Activated T-helper 1 cell treated with anti-CD3 and anti-CD28 coated beads, Interleukin-12 subunit alpha, Interleukin-12 subunit beta, Interleukin-2, Interleukin-4 antibody, amounts not matched to agents 30 ng/mL and 10 ng/mL and 1 ng/mL, durations not matched to agents 14 hours and 24 hours and 36 hours (primary cell): Measurements from ENCODE around the gene METRNL. TPM values are rescaled to one million over a fixed set of nuclear protein-coding genes. Genes with fewer than 3 reads are reported as not detected.

Experiments used
- DNase-seq: peaks from one replicate; pipeline ENCODE4 v3.0.0; 2021; ENCODE audit warnings: low spot score
- H3K27ac Mint-ChIP-seq: one replicate; pipeline ENCODE4 v1.8.0; 2021; ENCODE audit warnings: mild to moderate bottlenecking, mixed read lengths
- H3K27me3 Mint-ChIP-seq: one replicate; pipeline ENCODE4 v1.8.0; 2022; ENCODE audit warnings: mild to moderate bottlenecking, moderate library complexity, mixed read lengths; ENCODE audit not compliant: insufficient read depth
- H3K36me3 Mint-ChIP-seq: one replicate; pipeline ENCODE4 v1.8.0; 2021; ENCODE audit warnings: low read depth, mixed read lengths
- H3K4me1 Mint-ChIP-seq: one replicate; pipeline ENCODE4 v1.8.0; 2021; ENCODE audit warnings: low read depth, mixed read lengths
- H3K4me3 Mint-ChIP-seq: one replicate; pipeline ENCODE4 v1.8.0; 2021; ENCODE audit warnings: mild to moderate bottlenecking, moderate library complexity, mixed read lengths
- H3K9me3 Mint-ChIP-seq: one replicate; pipeline ENCODE4 v1.8.0; 2021; ENCODE audit warnings: mixed read lengths
- intact Hi-C: fragments of 100-400 bp; cut with micrococcal nuclease; formaldehyde crosslinking; loops from one replicate; pipeline ENCODE4 v1.15.1; 2024
- total RNA-seq: library from RNA; stranded (reverse); gene quantifications from 2 replicates; pipeline ENCODE4 v1.2.3, GENCODE V29; 2022

METRNL gene
- total RNA-seq, 1 donor from 2014 or later = 31.1 TPM

DNA sequence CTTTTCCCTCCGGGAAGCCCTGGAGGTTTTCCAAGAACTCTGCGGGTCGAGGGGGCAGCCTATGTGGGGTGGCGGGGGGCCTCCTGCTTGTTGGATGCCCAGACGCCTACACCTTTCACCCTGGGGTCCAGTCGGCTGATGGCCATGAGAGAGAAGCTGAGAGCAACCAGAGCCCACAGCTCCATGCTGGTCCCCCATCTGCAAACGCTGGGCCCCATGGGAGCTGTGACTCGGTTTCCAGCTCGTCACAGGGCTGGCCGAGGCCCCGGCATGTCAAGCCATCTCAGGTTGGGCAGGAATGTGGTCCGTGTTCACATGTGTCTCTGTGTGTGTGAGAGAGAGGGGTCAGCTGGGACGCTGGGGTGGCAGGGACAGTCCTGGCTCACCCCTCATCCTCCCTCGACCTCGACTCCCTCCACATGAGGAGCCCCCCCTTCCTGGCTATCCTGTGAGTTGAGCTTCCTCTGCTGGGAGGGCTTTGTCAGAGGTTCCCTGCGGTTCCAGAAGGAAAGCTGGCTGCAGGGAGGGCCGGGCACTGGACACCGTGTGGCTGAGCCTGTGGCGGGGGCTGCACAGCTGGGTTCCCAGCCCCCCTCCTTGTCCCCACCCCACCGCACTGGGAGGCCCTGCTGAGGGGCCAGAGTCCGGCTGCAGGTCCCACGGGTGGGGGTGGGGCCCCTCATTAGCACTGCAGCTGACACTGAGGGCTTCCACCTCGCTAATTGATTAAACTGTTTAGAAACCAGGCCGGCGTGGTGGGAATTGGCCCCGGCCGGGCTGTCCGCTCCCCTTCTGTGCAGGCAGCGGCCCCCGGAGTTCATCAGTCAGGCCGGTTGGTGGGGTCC lies 19.1 kb downstream of the METRNL start:
- Mint-ChIP-seq H3K9me3 (no peaks in the 10 kb centered on the region), H3K4me3 (no peak overlapping the region), H3K36me3 (peaks cover 2% of the 10 kb centered on the region), H3K27ac (no peak overlapping the region), H3K4me1 (no peaks in the 10 kb centered on the region), H3K27me3 (peaks cover 6% of the 10 kb centered on the region)
- intact Hi-C loops = no loop called here
- DNase-seq = no peak

GRCh38 chr17:83099086-83099555 lies 19.7 kb downstream of the METRNL start:
- intact Hi-C loops = no loop called here
- Mint-ChIP-seq H3K4me3 (no peak overlapping the region), H3K4me1 (no peaks in the 10 kb centered on the region), H3K9me3 (no peaks in the 10 kb centered on the region), H3K36me3 (no peaks in the 10 kb centered on the region), H3K27ac (no peak overlapping the region), H3K27me3 (peaks cover 6% of the 10 kb centered on the region)
- DNase-seq = no peak

- DNase-seq = no peak
- intact Hi-C loops = no loop called here
- Mint-ChIP-seq H3K36me3 (no peaks in the 10 kb centered on the region), H3K27me3 (peaks cover 6% of the 10 kb centered on the region), H3K27ac (no peak overlapping the region), H3K9me3 (no peaks in the 10 kb centered on the region), H3K4me3 (no peak overlapping the region), H3K4me1 (no peaks in the 10 kb centered on the region)
These were observed 20.3 kb downstream of the METRNL start for GRCh38 chr17:83099570-83100181.

GRCh38 chr17:83100220-83100852 lies 20.9 kb downstream of the METRNL start:
- DNase-seq = no peak
- Mint-ChIP-seq H3K4me3 (no peak overlapping the region), H3K4me1 (no peaks in the 10 kb centered on the region), H3K9me3 (no peaks in the 10 kb centered on the region), H3K27ac (no peak overlapping the region), H3K27me3 (peaks cover 6% of the 10 kb centered on the region), H3K36me3 (no peaks in the 10 kb centered on the region)
- intact Hi-C loops = no loop called here

GRCh38 chr17:83100853-83101391 lies 21.5 kb downstream of the METRNL start:
- Mint-ChIP-seq H3K4me1 (no peaks in the 10 kb centered on the region), H3K9me3 (no peaks in the 10 kb centered on the region), H3K4me3 (no peak overlapping the region), H3K27me3 (peaks cover 7% of the 10 kb centered on the region), H3K36me3 (no peaks in the 10 kb centered on the region), H3K27ac (no peak overlapping the region)
- DNase-seq = no peak
- intact Hi-C loops = no loop called here

DNA sequence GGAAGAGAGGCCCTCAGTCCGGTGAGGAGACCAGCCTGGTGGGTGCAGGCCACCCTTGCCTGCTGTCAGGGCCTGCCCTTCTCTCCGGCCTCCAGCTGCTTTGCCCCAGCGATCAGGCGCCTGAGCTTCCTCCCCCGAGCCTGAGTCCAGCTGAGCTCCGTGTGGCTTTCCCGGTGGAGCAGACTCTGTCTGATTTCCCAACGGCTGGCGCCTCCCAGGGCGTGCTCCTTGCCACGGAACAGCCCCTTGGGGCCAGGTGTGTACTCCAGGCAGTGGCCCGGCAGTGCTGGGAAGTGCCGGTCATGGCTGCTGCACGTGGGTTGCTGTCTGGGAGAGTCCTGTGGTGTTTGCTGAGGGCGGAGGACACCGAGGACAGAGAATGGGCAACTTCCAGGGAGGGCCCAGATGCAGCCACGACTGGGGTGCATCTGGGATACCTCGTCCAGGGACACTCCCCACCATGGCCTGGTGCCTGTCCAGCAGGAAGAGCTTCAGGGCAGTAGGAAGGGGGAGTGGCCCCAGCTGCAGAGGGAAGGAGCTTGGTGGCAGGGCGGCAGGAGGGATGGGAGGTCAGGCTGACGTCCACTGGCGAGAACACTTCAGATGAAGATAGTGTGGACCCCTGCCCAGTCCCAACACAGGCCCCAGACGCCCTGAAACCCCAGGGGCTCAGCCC lies 22.5 kb downstream of the METRNL start:
- no peak for DNase-seq
- intact Hi-C loops = no loop called here
- Mint-ChIP-seq H3K36me3 (no peaks in the 10 kb centered on the region), H3K9me3 (no peaks in the 10 kb centered on the region), H3K27me3 (peaks cover 10% of the 10 kb centered on the region), H3K4me1 (no peaks in the 10 kb centered on the region), H3K4me3 (no peak overlapping the region), H3K27ac (no peak overlapping the region)

- Mint-ChIP-seq H3K9me3 (no peaks in the 10 kb centered on the region), H3K4me1 (no peaks in the 10 kb centered on the region), H3K27me3 (peaks cover 12% of the 10 kb centered on the region), H3K36me3 (no peaks in the 10 kb centered on the region), H3K4me3 (no peak overlapping the region), H3K27ac (no peak overlapping the region)
- intact Hi-C loops = no loop called here
- DNase-seq = no peak
These were observed 24.0 kb downstream of the METRNL start for GRCh38 chr17:83103200-83103942.

DNA sequence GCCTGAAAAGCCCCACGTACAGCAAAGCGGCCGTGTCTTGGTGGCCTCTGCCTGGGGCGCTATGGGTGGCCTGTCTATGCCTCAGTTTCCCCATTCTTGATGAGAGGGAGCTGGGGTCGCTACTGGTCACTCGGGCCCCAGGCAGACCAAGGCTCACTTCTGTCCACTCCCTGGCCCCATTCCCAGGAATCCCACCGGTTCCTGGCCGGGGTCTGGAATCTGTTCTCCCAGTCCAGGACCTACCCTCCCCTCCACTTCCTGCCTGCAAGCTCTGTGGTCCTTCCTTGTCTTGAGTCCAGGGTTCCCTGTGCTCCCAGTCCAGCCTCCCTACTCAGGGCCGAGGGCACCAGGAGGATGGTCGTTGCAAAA lies 24.5 kb downstream of the METRNL start:
- Mint-ChIP-seq H3K27ac (no peak overlapping the region), H3K4me1 (no peaks in the 10 kb centered on the region), H3K4me3 (no peak overlapping the region), H3K36me3 (no peaks in the 10 kb centered on the region), H3K9me3 (no peaks in the 10 kb centered on the region), H3K27me3 (peaks cover 12% of the 10 kb centered on the region)
- intact Hi-C loops = no loop called here
- DNase-seq = no peak

DNA sequence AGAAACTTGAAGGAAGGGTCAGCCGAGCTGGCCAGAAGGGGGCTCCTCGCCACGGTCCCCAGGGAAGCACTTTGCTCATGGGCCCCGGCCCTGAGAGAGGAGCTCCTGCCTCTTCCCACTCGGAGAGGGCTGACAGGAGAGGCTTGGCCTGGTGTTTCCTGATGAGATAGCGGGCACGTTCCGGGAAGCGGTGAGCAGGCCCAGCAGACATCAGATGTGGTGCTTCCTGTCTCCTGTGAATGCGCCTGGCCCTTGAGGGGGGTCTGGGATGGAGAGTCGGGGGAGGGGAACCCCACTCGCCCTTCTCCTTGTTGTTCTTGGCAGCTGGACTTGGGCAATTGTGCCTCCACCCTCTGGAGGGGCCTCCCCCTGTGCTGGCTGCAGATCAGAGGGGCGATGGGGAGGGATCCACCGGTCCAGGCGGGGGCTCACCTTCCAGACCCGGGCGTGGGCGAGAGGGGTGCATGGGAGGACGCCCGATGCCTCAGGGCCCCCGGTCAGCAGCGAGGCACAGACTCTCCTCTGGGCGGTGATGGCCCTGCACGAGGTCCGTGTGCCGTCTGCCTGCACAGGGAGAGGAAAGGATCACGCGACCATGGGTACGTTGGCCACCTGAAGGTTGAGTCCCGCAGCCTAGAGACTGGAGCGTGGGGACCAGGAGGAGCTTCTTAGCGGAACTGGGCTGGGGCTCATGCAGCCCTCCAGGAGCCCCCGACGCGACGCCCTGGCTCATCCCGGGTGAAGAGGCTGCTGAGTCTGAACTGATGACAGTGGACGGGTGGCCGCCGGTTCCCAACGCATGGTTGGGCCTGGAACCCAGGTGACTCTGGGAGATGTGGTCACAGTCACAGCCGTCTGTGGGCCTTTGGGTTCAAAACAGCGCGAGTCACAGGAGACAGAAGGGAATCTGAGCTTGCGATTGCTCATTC lies 25.4 kb downstream of the METRNL start:
- intact Hi-C loops = no loop called here
- Mint-ChIP-seq H3K27me3 (peaks cover 14% of the 10 kb centered on the region), H3K4me3 (no peak overlapping the region), H3K9me3 (no peaks in the 10 kb centered on the region), H3K4me1 (no peaks in the 10 kb centered on the region), H3K36me3 (no peaks in the 10 kb centered on the region), H3K27ac (no peak overlapping the region)
- no peak for DNase-seq

- no peaks in the 10 kb centered on the region for H3K4me1 Mint-ChIP-seq
- H3K27ac Mint-ChIP-seq = no peak overlapping the region
- H3K9me3 Mint-ChIP-seq = no peaks in the 10 kb centered on the region
- H3K27me3 Mint-ChIP-seq = peaks cover 11% of the 10 kb centered on the region
- no peak overlapping the region for H3K4me3 Mint-ChIP-seq
- no peaks in the 10 kb centered on the region for H3K36me3 Mint-ChIP-seq
- intact Hi-C loops = no loop called here
- DNase-seq = no peak
These were observed 26.1 kb downstream of the METRNL start for GRCh38 chr17:83105512-83105911.

DNA sequence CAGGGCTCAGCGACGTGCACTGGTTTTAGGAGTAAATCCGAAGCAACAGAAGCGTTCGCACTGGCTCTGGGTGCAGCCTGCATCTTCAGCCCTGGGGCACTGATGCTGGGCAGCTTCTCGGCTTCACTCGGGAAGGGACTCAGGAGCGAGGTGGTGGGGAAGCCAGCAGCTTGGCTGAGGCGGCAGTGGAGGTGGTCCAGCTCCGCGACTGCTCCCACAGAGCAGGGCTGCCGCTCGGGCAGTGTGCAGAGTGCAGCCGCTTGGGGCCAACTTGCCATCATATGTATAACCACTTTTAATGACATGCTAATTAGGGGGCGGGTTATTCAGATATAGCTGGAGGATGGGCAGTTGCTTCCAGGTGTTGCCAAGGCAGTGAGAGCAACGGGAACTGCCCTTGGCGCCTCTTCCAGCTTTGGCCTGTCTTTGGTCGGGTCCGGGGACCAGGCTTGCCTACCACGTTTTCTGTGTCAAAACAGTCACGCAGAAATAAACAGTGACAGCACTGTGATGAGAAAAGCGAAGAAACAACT lies 26.7 kb downstream of the METRNL start:
- intact Hi-C loops = no loop called here
- no peak overlapping the region for H3K4me3 Mint-ChIP-seq
- no peaks in the 10 kb centered on the region for H3K9me3 Mint-ChIP-seq
- no peak overlapping the region for H3K27ac Mint-ChIP-seq
- H3K27me3 Mint-ChIP-seq = peaks cover 11% of the 10 kb centered on the region
- no peaks in the 10 kb centered on the region for H3K4me1 Mint-ChIP-seq
- DNase-seq = no peak
- no peaks in the 10 kb centered on the region for H3K36me3 Mint-ChIP-seq
